HG02678 (cell line): ENCODE results near the gene BDP1.
"Not testable (repeated sequence)": the region's sequence is repeated elsewhere in the genome, so short reads cannot be mapped to it uniquely, and the experiment has no call there.

Source experiments
- ATAC-seq: cut with Tn5 transposase; IDR thresholded peaks from one replicate; pipeline ENCODE4 v1.9.1; 2021; ENCODE audit warnings: mild to moderate bottlenecking, moderate library complexity; ENCODE audit not compliant: unreplicated experiment

Gene BDP1

DNA sequence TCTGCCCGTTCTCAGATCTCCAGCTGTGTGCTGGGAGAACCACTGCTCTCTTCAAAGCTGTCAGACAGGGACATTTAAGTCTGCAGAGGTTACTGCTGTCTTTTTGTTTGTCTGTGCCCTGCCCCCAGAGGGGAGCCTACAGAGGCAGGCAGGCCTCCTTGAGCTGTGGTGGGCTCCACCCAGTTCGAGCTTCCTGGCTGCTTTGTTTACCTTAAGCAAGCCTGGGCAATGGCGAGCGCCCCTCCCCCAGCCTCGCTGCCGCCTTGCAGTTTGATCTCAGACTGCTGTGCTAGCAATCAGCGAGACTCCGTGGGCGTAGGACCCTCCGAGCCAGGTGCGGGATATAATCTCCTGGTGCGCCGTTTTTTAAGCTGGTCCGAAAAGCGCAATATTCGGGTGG, 154.5 kb downstream of the BDP1 start:
- not testable (repeated sequence) for ATAC-seq

- no peak for ATAC-seq
Observed at GRCh38 chr5:71615809-71616208, 160.4 kb downstream of the BDP1 start.
